HepG2 (cell line): ENCODE measurements around the gene UCN3. TPM values are rescaled to one million over a fixed set of nuclear protein-coding genes. Genes with fewer than 3 reads are reported as not detected.

ENCODE experiments used
- ATF5 ChIP-seq: sonication (generic); formaldehyde crosslinking; IDR thresholded peaks from 2 replicates; pipeline ENCODE4 v1.4.0; 2020; ENCODE audit warnings: mild to moderate bottlenecking, low read depth, missing genetic modification reagents
- IKZF5 ChIP-seq: IDR thresholded peaks from 2 replicates; pipeline ENCODE4 v1.6.1; 2018; ENCODE audit warnings: missing genetic modification reagents, mild to moderate bottlenecking, missing compliant biosample characterization
- NR2F2 ChIP-seq: IDR thresholded peaks from 2 replicates; pipeline ENCODE4 v1.6.1; 2012; ENCODE audit warnings: low read depth, inconsistent platforms, borderline replicate concordance
- PAXIP1 ChIP-seq: sonication (generic); formaldehyde crosslinking; conservative IDR thresholded peaks from 2 replicates; pipeline ENCODE4 v1.4.0; 2020; ENCODE audit warnings: mild to moderate bottlenecking, missing genetic modification reagents, moderate library complexity
- SIN3A ChIP-seq: IDR thresholded peaks from 2 replicates; pipeline ENCODE4 v1.6.1; 2011; ENCODE audit warnings: low read depth, mild to moderate bottlenecking, control low read depth, low read length, borderline replicate concordance
- SOX5 ChIP-seq: IDR thresholded peaks from 2 replicates; pipeline ENCODE4 v1.6.1; 2016; ENCODE audit warnings: borderline replicate concordance
- SRSF4 ChIP-seq: fragments of 200-400 bp; formaldehyde crosslinking; IDR thresholded peaks from one replicate; pipeline ENCODE4 v1.6.1; 2018; ENCODE audit warnings: mild to moderate bottlenecking, low read depth, low read length, moderate library complexity; ENCODE audit not compliant: poor library complexity, severe bottlenecking
- TEAD3 ChIP-seq: optimal IDR thresholded peaks from 2 replicates; pipeline ENCODE3; 2016; ENCODE audit warnings: borderline replicate concordance
- polyA plus RNA-seq, 8 experiments: library from polyadenylated mRNA; depleted of rRNA in 3 of 8; stranded (reverse) in 7 of 8; unstranded in 1 of 8; fragments of >200 nt; fragmentation: Illumina TruSeq in 4 of 8; extraction: Trizol in 4 of 8; gene quantifications; 2 replicates each; pipeline versions ENCODE4 v1.2.1 to v1.2.3, GENCODE V29; 2011 to 2016; ENCODE audit warnings: low read depth in 4 of 8, missing spikeins in 1 of 8, mixed read lengths in 1 of 8; ENCODE audit not compliant: insufficient read depth in 1 of 8
- total RNA-seq, 5 experiments: library from RNA; depleted of rRNA; stranded (reverse); fragments of >200 nt; fragmentation: Illumina TruSeq; extraction: Trizol; gene quantifications; 2 replicates each; pipeline ENCODE4 v1.2.3, GENCODE V29; 2016; ENCODE audit warnings: low read depth in 1 of 5
- TF ChIP-seq, protein P1 (sequence below): sonication (generic); formaldehyde crosslinking; conservative IDR thresholded peaks from 2 replicates; pipeline ENCODE4 v1.4.0; 2020; ENCODE audit warnings: missing genetic modification reagents

UCN3 gene
- total and polyA plus RNA-seq, 2 of the 13 experiments (the other 11 are each of a cell fraction or from before 2014, with no cell fraction given) = not detected

DNA sequence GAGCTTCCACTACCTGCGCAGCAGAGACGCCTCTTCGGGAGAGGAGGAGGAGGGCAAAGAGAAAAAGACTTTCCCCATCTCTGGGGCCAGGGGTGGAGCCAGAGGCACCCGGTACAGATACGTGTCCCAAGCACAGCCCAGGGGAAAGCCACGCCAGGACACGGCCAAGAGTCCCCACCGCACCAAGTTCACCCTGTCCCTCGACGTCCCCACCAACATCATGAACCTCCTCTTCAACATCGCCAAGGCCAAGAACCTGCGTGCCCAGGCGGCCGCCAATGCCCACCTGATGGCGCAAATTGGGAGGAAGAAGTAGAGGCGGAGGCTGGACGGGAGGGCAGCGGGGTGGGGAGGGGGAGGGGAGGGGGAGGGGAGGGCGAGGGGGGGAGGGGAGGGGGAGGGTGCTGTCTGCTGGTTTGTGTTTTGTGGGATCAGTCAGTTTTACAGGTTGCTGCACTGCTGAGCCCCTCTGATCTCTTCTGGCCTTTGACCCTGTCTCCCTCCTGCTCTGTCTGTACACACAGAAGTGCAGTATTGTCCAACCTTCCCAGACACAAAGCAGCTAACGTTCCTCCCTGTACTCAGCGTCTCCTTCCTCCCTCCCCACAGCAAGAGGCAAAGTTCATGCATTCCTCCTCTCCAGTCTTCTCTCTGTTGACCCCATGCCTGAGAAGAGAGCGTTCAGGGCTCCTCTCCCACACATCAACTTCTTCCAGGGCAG is 9.3 kb downstream of the UCN3 start (continued):
- TF ChIP-seq PAXIP1 (CRISPR knock-in tag) = 0 out of 2 replicates have a peak, but pooled peaks have one; percentile 11
- TF ChIP-seq SRSF4 = no peak
- no peak for TF ChIP-seq IKZF5 (CRISPR knock-in tag)
- TF ChIP-seq, protein P1, sequence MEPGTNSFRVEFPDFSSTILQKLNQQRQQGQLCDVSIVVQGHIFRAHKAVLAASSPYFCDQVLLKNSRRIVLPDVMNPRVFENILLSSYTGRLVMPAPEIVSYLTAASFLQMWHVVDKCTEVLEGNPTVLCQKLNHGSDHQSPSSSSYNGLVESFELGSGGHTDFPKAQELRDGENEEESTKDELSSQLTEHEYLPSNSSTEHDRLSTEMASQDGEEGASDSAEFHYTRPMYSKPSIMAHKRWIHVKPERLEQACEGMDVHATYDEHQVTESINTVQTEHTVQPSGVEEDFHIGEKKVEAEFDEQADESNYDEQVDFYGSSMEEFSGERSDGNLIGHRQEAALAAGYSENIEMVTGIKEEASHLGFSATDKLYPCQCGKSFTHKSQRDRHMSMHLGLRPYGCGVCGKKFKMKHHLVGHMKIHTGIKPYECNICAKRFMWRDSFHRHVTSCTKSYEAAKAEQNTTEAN = no peak
- TF ChIP-seq TEAD3 (CRISPR knock-in tag) = peak; percentile 58
- peak; percentile 47 for TF ChIP-seq NR2F2
- peak; percentile 51; the same call in 1 of the 2 replicates for TF ChIP-seq SOX5 (CRISPR knock-in tag)
- TF ChIP-seq SIN3A = no peak
- no peak for TF ChIP-seq ATF5 (CRISPR knock-in tag)
